Measurements from ENCODE around the gene BCL7C.

GRCh38 chr16:30844346-30844670, 49.6 kb downstream of the BCL7C start:
- TF ChIP-seq POLR2A (IDR thresholded peaks at IDR 0.05; ENCODE audit: low read length) (no peak), GATA1 (IDR thresholded peaks at IDR 0.05; ENCODE audit: low read depth, low read length) (no peak)
